ENCODE measurements around the gene TCAF1.

DNA sequence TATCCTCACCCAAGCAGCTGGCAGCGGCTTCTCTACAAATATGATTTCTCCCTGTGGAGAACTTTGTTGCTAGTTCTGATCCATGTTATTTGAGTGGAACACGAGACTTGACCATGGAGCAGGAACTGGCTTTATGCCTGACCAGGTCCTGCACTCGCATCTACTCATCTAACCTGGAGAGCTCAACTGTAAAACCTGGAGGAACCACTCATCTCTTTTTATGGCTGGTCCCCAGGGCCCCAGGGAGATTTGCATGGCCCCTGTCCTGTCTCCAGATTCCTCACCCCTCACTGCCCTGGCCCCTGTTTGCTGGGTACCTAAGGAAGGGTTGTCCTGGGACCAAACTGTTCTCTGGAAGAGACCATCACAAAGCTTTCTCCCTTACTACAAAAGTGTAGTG, 16.0 kb downstream of the TCAF1 start:
- no peak for TF ChIP-seq POLR2AphosphoS5 (IDR thresholded peaks at IDR 0.05)
- TF ChIP-seq POLR2A (IDR thresholded peaks at IDR 0.05) = no peak

All from transverse colon (tissue), 3 donors.